Stimulated activated CD4-positive, alpha-beta T cell treated with anti-CD3 and anti-CD28 coated beads, Interleukin-4, amount 100 ng/mL, for 48 hours (primary cell): ENCODE data around the gene CXXC5.

Experiments
- DNase-seq, 2 donors: peaks; one replicate each; pipeline ENCODE4 v3.0.0-alpha.2; 2020; ENCODE audit warnings: low read depth in 2 of 2

CXXC5 gene

GRCh38 chr5:139680368-139681111 lies 32.4 kb downstream of the CXXC5 start:
- DNase-seq, result no peak

- no peak for DNase-seq
These were observed 32.9 kb downstream of the CXXC5 start for GRCh38 chr5:139681112-139681458.

- DNase-seq, result no peak
These were observed 33.3 kb downstream of the CXXC5 start for GRCh38 chr5:139681466-139681865.

GRCh38 chr5:139682016-139682975 lies 34.1 kb downstream of the CXXC5 start:
- DNase-seq, result no peak

- no peak for DNase-seq
These were observed 35.4 kb downstream of the CXXC5 start for GRCh38 chr5:139683295-139684271.

- DNase-seq, result no peak
These were observed 36.3 kb downstream of the CXXC5 start for GRCh38 chr5:139684350-139684880.

- no peak for DNase-seq
These were observed 37.0 kb downstream of the CXXC5 start for GRCh38 chr5:139684881-139685749.

- DNase-seq, result no peak
These were observed 37.7 kb downstream of the CXXC5 start for GRCh38 chr5:139685886-139686285.

GRCh38 chr5:139686356-139686705 lies 38.2 kb downstream of the CXXC5 start:
- DNase-seq, result no peak

- DNase-seq, result no peak
These were observed 38.7 kb downstream of the CXXC5 start for GRCh38 chr5:139686706-139687441.

- no peak for DNase-seq
These were observed 39.5 kb downstream of the CXXC5 start for GRCh38 chr5:139687656-139688055.

- no peak for DNase-seq
These were observed 40.0 kb downstream of the CXXC5 start for GRCh38 chr5:139688088-139688702.

GRCh38 chr5:139688751-139689372 lies 40.7 kb downstream of the CXXC5 start:
- no peak for DNase-seq

- no peak for DNase-seq
These were observed 41.5 kb downstream of the CXXC5 start for GRCh38 chr5:139689631-139690063.

GRCh38 chr5:139690064-139690802 lies 42.1 kb downstream of the CXXC5 start:
- DNase-seq, result no peak

GRCh38 chr5:139690803-139691629 lies 42.9 kb downstream of the CXXC5 start:
- DNase-seq, result no peak

GRCh38 chr5:139692148-139692547 lies 44.0 kb downstream of the CXXC5 start:
- DNase-seq, result no peak
